NCI-H2196 treated with DMSO at 0.1 percent for 48 hours (cell line): ENCODE results near the gene TRPC6.
"Not testable (repeated sequence)": the region's sequence is repeated elsewhere in the genome, so short reads cannot be mapped to it uniquely, and the experiment has no call there.

ENCODE experiments used
- DNase-seq: peaks from one replicate; lab custom pipeline; 2025; ENCODE audit not compliant: unreplicated experiment; lab: John Stamatoyannopoulos, UW

The TRPC6 gene

DNA sequence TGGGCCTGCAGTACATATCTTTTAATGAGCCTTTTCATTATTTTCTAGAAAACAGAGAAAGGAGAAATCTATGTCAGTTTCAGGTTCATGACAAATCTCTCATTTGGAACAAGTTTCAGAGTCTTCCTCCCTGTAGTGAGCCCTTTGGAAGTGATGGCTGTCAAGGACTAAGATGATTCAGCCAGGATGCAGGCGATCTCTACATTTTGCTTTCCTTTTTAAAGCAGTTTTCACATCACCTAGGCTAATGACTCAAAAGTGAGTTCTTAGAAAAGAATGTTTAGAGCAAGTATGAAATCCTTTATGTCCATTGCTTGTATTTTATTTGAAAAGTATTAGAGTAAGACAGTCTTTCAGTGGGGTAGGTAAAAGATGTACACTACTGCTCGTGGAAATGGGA is 130.1 kb downstream of the TRPC6 start:
- no peak for DNase-seq

DNA sequence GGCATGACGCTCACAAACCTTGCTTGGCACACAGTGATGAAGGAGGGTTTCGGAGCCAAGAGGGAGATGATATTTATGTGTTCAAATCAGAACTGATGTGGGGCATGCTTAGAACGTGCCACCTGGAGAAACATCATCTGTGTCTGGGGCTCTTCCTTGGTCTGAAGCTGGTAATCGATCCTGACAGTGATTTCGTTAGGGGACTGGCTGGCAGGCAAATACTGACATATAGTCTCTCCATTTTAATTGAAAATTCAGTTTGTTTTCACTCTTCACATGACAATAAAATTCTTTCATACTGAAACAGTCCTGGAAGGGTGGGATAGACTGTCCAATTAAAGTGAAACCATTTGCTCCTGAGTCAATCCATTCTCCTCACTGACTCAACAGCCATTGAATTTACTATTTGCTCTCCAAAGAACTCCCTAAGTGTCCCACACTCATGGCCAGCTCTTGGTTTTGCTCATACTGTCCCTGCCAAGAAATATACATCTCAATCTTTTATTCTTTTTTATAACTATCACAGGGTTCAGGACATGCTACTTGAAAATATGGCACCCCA is 134.8 kb downstream of the TRPC6 start:
- no peak for DNase-seq

DNA sequence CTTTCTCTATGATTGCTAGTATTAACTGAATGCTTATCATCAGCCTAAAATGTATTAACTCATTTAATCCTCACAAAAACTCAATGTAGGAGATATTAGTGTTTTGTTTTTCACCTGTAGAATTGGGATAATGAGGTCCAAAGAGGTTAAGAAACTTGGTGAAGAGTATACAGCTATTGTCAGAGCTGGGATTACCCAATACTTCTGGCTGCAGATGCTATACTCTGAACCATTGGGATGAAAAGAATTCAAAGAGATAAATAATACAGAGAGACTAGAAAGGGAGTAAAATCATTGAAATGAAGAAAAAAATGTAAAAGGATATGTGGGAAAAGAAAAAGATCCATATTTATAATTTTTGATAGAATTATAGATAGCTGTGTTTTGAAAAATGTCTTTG is 137.1 kb downstream of the TRPC6 start:
- no peak for DNase-seq

DNA sequence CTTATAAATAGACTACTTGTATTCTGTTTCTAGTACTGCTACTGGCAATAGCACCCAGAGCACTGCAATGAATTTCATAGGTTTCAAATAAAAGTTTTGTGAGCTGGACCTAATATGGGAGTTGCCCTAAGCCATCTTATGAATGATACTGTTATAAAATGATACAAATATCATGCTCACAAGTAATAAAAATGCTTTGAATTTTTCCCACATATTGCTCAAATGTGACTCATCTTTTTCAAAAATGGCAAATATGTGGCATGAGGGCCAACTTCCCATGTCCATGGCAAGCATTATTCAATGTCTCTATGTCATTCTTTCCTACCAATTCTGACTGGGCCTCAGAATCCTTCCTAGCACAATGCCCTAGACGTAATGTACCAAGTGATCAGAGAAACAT is 137.6 kb downstream of the TRPC6 start:
- no peak for DNase-seq

DNA sequence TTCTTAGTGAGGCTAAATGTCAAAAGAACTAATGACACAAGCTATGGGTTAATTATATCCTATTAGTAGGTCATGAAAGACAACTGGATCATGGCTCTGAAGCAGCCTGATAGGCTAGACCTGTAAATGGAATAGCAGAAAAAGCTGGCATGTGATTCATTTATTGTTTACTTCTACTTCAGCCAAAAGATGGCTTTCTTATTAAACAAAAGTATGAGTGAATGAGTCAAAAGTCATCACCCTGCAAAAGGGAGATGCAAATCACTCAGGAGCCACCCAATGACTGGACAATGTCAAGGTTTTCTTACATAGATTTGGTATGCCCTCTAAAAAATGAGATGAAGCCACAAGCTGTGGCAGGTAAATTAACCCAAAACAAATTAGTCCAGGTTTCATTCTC is 138.0 kb downstream of the TRPC6 start:
- no peak for DNase-seq

DNA sequence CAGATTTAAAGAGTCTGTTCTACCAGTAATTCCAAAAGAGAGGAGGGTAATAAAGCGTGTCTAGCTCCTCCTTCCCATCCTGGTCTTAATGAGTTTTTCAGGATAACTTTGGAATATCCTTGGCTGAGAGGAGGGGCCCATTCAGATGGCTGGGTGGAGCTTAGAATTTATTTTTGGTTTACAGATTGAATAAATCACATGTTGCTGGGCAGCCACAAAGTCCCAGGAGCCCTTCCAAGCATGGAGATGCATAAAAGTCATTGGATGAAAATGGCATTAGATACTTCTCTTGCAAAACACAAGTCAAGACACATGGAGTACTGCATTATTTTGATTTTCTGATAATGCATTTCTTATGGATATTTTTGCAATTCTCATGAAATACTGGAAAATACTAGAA is 139.0 kb downstream of the TRPC6 start:
- DNase-seq, result no peak

DNA sequence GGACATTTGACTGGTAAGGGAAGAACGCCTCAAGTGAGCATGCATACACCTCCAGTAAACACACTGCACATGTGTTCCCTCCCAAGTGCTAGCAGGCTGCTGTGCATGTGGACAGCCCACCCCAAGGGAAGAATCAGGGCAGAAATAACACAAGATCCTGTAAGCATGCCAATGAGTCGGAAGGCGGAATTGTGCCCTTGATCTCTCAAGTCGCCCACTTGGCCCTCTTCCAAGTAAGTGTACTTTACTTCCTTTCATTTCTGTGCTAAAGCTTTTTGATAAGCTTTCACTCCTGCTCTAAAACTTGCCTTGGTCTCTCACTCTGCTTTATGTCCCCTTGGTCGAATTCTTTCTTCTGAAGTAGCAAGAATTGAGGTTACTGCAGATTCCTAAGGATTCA is 139.6 kb downstream of the TRPC6 start:
- DNase-seq, result no peak

DNA sequence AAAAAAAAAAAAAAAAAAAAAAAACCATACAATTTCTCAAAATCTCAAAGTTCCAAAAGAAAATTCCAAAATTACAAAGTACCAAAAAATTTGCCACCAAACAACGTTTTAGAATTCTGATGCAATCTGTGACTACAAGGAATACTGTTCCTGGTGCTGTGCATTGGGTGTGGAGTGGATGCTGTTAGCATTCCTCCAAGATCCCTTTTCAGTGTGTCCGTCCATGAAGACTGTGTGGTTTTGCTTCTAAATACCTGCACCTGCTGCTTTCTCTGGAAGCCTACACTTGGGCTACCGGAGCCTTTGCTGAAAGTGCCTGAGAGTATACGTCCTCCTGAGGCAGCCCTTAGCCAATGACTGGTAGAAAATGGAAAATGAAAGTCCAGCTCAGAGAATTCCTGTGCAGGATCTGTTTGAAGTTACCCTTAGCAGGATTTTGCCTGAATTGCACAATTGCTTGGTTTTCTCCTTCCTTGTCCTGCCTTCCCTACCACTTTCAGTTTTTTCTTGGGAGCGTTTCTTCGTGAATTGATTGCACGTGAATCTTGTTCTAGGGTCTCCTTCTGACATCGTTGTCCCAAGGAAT is 140.8 kb downstream of the TRPC6 start:
- DNase-seq, result no peak

DNA sequence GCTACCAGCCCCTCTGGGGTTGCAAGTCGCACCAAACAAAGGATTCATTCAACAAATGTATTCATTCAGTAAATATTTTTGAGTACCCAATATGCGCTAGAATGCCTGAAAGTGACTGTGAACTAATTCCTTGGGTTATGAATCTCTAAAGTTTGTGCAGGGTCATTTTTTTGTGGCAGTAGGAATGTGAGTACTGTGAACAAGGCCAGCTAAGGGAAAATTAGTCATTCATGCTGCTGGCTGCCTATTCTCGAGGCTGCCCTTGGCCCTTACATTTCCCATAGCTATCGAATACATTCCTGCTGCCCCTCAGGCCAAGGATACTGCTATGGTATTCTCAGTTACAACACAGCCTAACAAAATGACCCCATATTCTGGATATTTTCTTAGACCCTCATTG is 141.6 kb downstream of the TRPC6 start:
- DNase-seq, result no peak

DNA sequence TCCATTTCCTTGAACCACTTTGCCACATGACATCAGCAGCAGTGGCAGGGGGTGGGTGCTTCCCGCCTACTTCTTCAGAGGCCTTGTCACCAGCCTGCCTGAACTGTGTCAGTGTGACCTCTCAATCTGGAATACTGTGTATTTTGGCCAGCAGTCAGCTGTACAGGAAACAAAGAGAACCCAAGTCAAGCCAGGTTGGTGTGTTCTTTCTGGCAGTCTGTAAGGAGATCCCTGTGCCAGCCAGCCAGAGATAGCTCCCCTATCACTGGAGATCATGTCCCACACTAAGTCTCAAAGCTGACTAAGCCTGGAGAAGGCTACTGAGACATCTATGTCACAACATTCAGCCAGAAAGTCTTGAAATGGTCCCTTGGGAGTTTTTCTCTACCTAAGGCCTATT is 142.1 kb downstream of the TRPC6 start:
- no peak for DNase-seq

DNA sequence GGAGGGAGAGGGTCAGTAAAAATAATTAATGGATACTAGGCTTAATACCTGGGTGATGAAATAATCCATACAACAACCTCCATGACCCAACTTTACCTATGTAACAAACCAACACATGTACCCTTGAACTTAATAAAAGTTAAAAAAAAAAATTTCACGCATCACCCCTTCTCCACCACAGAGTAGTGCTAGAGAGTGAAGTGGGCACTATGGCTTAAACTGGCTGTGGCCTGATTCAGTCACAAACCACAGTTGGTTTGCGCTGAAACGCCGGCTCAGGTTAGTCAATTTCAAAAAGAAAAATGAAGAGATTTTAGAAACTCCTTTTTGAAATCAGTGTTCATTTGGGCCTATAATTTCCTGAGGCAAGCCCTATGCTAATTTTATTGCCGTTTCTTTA is 144.3 kb downstream of the TRPC6 start:
- DNase-seq, result no peak

DNA sequence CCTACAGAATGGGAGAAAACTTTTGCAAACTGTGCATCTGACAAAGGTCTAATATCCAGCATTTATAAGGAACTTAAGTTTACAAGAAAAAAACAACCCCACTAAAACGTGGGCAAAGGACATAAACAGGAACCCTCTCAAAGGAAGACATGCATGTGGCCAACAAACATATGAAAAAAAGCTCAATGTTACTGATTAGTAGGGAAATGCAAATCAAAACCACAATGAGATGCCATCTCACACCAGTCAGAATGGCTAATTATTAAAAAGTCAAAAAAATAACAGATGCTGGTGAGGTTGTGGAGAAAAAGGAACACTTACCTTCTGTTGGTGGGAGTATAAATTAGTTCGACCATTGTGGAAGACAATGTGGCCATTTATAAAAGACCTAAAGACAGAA is 145.1 kb downstream of the TRPC6 start:
- DNase-seq, result not testable (repeated sequence)

DNA sequence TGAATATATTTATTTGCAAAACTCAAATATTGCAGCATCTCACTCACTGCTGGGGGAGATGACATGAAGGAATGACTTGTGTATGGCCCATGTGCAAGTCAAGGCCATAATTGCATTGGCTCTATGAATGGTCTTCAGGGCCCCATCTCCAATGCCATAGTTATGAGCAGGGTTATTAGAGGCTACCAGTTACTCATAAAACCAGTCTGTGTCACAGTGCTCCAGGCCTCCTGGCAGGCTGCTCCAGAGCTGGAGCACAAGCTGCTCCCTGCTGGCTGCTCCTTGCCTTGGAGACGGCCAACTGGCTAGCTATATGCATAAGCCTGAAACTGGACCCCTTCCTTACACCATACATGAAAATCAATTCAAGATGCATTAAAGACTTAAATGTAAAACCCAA is 145.7 kb downstream of the TRPC6 start:
- DNase-seq, result no peak

DNA sequence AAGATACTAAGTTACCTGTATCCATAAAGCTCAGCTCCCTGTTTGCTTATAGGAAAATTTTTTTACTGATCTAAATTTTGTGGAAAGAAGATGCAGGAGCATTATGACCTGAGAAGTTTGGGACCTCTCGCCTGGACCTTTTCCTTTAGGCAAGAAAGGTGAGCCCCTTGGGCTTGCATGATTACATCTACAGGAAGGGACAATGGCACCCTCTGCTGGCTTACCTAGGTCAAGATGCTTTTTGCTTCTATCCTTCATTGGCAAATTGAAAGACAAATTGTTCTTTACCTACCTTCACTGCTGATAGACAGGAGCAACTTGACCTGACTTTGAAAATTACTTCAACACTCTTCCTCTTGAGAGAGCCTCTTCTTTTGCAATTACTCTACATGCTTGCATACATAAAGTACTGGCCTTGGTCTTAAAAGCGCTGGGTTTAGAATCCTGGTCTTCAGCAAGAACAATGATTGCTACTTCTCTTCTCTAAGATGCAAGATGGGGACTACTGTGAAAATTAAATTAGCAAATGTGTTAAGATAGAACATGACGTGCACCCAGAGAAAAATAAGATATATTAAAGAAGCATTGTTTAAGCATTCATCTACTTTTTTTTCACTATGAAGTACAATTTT is 147.2 kb downstream of the TRPC6 start:
- peak; percentile 4 for DNase-seq

DNA sequence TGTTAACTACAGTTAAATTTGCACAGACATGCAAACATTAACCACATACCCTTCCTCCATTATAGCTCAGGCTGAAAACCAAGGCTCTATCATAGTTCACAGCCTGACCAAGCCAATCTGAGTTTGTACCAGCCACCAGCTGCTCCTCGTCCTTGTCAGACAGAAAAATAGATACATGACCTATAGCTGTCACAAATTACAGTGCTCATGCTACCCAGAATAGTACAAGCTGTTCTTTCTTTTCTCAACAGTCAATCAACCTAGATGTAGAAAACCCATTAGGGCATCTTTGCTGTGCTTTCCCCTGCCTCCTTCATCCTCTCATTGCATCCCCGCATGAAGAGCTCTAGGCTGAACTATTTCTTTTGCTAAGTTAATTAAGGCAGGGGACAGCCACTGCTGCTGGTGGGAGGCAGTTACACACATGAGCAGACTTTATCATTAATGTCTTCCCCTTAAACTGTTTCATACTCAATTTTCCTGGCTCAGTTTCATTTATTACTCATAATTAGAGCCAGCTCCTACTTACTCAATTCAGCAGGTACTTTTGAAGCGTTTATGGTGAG is 148.3 kb downstream of the TRPC6 start:
- no peak for DNase-seq

DNA sequence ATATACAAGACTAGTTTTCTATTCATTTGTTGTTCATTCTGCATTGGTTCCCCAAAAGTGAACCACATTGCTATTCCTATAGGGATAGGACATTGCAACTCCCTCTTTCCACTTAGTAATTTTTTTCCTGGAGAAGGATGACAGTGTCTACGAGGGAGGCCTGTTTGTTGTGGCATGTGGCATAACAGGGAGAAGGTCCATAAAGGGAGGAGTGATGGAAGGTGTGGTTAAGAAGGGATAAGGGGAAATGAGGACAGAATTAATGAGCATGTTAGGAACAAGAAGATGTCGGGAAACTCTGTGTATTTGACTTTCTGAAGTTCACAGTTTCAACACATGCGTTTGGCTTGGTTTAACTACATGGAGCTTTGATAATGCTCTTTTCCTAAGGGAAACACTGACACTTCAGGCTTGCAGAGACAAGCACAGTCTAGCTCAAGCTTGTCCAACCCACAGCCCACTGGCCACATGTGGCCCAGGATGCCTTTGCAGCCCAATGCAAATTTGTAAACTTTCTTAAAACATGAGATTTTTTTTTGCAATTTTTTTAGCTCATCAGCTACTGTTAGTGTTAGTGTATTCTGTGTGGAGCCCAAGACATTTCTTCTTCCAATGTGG is 149.7 kb downstream of the TRPC6 start:
- no peak for DNase-seq

DNA sequence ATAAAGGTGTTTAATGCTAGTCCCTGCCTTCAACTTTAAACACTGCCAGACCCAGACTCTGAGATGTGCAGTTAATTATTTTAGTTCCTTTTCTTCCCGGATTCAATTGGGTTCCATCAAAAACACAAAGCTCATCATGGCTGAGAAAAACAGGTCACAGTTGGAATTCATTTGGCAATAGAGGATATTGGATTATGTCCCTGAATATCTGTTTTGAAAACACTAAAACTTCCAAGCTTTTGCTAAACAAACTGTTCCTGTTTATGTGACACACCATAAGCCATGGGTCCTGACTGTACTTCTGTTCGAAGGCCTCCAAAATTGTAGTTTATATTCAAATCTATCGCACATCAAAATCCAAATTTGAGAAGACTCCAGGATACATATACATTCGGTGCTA is 150.7 kb downstream of the TRPC6 start:
- DNase-seq, result no peak

DNA sequence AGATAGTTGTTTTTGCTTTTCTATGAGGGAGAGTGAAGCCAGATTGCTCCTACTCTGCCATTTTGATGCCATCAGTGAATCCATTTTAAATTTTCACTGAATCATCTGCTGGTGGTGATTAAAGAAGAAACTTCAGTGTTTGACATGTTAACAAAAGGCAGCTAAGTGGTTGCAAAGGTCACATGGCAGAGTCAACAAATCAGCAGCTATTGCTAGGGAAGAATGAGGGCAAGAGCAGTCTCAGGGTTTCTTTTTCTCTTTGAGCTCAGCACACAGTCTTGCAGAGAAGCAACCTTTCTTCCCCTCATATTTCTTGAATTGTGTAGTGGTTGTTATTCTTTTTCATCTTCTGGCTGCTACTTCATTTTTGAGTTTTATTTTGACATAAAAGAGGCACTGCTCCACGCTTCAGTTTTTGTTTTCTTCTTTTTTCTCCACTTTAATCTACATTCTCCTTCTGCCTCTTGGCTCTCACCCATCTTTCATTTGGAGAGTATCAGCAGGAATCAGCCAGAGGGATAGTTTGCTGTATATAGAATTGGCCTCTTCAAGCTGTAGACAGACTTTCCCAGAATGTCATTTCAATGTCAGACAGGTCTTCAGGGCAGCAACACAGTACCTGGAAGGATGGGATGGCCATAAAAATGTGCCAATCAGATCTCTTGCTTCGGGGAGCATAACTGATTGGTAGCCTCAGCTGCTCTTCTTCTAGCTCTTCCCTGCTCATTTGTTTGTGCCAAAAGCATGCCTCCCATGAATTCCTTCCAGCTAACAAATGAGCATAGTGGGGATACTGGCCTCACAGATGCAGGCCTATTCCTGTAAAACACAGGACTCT is 153.9 kb downstream of the TRPC6 start:
- no peak for DNase-seq

DNA sequence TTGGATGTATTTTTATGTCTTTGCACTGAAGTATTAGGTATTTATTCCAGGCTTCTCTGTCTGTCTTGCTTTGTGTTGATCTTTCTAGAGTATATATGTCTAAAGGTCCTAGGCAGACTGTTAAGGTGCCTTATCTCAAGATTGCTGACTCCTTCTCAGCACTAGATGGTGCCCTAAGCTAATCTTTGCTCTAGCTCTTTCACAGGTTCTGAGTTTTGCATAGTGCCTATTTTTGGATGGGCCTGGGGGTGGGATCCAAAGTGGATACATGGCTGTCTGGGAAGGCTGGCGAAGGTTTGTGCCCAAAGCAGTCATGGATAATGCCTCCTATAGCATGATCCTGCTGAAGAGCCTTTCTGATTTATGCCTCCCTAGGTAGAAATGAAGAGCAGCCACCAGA is 154.9 kb downstream of the TRPC6 start:
- DNase-seq, result no peak

DNA sequence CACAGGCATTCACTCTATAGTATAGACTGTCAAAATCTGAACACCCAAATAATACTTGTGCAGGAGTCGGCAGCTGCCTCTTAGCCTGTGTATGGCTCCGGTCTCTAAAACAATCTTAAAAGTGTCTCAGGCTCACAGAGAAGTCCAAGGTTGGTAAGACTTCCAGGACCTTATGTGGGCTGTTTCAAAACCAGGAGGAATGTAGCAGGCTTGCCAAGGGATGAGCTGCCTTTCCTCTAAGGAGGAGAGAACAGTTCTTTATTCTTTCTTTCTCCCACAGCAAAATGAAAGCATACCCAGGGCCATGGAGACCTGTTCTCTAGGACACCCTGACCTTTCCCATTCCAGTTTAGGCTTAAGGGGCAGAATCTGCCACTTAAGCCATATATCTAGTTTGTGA is 176.5 kb downstream of the TRPC6 start:
- DNase-seq, result no peak
